ENCODE results near the gene SEMA4C. TPM values are rescaled to one million over a fixed set of nuclear protein-coding genes. Genes with fewer than 3 reads are reported as not detected.

Gene SEMA4C
- total and polyA plus RNA-seq, 9 of the 15 experiments (the other 6 are each of a cell fraction or from before 2014, with no cell fraction given): 0.32 to 59.7 (median 23.9) TPM

DNA sequence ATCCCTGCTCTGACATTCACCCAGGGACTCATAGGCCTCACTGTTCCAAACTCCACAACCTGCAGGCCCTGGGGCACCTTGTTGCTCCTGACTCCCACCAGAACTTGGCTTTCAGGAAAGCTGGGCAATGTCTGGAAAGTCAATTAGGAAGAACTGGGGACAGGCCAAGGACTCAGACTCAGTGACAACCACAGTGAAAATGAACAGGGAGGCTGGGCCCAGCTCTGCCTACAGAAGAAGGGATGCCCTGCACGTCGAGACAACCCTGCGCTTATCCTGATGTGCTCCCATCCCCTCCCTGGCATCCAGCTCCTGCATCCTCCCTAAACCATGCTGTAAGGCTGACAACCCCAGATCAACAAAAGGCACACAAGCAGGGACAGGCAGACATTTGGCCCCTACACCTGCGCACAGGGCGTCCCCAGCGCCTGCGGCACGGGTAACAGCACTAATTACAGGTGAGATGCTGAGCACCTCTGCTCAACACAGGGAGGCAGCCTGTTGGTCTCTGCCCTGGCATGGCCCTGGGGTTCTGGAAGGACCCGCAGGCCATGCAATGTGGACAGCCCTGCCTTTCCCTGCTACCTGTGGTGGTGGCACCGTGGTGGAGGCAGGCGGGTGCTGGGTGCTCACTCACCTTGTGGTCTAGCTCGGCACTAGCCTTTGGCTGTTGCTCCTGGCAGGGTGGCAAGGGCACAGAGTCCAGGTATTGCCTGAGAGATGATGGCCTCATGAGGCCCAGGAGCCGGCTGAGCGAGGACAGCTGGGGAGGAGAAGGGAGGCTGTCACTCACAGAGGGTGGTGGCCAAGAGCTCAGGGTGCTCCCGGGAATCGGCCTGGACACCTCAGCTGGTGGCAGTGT, 23.6 kb upstream of the SEMA4C start (continued):
- TF ChIP-seq, protein P1, sequence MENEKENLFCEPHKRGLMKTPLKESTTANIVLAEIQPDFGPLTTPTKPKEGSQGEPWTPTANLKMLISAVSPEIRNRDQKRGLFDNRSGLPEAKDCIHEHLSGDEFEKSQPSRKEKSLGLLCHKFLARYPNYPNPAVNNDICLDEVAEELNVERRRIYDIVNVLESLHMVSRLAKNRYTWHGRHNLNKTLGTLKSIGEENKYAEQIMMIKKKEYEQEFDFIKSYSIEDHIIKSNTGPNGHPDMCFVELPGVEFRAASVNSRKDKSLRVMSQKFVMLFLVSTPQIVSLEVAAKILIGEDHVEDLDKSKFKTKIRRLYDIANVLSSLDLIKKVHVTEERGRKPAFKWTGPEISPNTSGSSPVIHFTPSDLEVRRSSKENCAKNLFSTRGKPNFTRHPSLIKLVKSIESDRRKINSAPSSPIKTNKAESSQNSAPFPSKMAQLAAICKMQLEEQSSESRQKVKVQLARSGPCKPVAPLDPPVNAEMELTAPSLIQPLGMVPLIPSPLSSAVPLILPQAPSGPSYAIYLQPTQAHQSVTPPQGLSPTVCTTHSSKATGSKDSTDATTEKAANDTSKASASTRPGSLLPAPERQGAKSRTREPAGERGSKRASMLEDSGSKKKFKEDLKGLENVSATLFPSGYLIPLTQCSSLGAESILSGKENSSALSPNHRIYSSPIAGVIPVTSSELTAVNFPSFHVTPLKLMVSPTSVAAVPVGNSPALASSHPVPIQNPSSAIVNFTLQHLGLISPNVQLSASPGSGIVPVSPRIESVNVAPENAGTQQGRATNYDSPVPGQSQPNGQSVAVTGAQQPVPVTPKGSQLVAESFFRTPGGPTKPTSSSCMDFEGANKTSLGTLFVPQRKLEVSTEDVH (IDR thresholded peaks at IDR 0.05; ENCODE audit: low read depth, partially characterized antibody): no peak
- TF ChIP-seq GTF2E2 (tag; IDR thresholded peaks at IDR 0.05): no peak
- TF ChIP-seq KAT7 (CRISPR knock-in tag; IDR thresholded peaks at IDR 0.05; ENCODE audit: borderline replicate concordance): no peak
- TF ChIP-seq, protein P2, sequence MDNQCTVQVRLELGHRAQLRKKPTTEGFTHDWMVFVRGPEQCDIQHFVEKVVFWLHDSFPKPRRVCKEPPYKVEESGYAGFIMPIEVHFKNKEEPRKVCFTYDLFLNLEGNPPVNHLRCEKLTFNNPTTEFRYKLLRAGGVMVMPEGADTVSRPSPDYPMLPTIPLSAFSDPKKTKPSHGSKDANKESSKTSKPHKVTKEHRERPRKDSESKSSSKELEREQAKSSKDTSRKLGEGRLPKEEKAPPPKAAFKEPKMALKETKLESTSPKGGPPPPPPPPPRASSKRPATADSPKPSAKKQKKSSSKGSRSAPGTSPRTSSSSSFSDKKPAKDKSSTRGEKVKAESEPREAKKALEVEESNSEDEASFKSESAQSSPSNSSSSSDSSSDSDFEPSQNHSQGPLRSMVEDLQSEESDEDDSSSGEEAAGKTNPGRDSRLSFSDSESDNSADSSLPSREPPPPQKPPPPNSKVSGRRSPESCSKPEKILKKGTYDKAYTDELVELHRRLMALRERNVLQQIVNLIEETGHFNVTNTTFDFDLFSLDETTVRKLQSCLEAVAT (IDR thresholded peaks at IDR 0.05): no peak
- TF ChIP-seq, protein P3, sequence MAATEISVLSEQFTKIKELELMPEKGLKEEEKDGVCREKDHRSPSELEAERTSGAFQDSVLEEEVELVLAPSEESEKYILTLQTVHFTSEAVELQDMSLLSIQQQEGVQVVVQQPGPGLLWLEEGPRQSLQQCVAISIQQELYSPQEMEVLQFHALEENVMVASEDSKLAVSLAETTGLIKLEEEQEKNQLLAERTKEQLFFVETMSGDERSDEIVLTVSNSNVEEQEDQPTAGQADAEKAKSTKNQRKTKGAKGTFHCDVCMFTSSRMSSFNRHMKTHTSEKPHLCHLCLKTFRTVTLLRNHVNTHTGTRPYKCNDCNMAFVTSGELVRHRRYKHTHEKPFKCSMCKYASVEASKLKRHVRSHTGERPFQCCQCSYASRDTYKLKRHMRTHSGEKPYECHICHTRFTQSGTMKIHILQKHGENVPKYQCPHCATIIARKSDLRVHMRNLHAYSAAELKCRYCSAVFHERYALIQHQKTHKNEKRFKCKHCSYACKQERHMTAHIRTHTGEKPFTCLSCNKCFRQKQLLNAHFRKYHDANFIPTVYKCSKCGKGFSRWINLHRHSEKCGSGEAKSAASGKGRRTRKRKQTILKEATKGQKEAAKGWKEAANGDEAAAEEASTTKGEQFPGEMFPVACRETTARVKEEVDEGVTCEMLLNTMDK (IDR thresholded peaks at IDR 0.05; ENCODE audit: borderline replicate concordance, insufficient read depth, low read depth, low read length, poor library complexity, severe bottlenecking): no peak
- TF ChIP-seq ZC3H11A (IDR thresholded peaks at IDR 0.05; ENCODE audit: low read depth, low read length): no peak
- peak; percentile 78 for TF ChIP-seq CHD1 (IDR thresholded peaks at IDR 0.05; ENCODE audit: low read length)
- no peak for TF ChIP-seq XRCC5 (IDR thresholded peaks at IDR 0.05; ENCODE audit: low read depth, low read length)
- TF ChIP-seq FOXJ2 (tag; IDR thresholded peaks at IDR 0.05): no peak
- TF ChIP-seq, protein P4, sequence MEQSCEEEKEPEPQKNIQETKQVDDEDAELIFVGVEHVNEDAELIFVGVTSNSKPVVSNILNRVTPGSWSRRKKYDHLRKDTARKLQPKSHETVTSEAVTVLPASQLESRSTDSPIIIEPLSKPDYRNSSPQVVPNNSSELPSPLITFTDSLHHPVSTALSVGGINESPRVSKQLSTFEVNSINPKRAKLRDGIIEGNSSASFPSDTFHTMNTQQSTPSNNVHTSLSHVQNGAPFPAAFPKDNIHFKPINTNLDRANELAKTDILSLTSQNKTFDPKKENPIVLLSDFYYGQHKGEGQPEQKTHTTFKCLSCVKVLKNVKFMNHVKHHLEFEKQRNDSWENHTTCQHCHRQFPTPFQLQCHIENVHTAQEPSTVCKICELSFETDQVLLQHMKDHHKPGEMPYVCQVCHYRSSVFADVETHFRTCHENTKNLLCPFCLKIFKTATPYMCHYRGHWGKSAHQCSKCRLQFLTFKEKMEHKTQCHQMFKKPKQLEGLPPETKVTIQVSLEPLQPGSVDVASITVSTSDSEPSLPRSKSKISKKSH (CRISPR knock-in tag; IDR thresholded peaks at IDR 0.05): no peak
- TF ChIP-seq, protein P5, sequence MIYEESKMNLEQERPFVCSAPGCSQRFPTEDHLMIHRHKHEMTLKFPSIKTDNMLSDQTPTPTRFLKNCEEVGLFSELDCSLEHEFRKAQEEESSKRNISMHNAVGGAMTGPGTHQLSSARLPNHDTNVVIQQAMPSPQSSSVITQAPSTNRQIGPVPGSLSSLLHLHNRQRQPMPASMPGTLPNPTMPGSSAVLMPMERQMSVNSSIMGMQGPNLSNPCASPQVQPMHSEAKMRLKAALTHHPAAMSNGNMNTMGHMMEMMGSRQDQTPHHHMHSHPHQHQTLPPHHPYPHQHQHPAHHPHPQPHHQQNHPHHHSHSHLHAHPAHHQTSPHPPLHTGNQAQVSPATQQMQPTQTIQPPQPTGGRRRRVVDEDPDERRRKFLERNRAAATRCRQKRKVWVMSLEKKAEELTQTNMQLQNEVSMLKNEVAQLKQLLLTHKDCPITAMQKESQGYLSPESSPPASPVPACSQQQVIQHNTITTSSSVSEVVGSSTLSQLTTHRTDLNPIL (CRISPR knock-in tag; IDR thresholded peaks at IDR 0.05): no peak
- TF ChIP-seq, protein P6, sequence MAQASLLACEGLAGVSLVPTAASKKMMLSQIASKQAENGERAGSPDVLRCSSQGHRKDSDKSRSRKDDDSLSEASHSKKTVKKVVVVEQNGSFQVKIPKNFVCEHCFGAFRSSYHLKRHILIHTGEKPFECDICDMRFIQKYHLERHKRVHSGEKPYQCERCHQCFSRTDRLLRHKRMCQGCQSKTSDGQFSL (CRISPR knock-in tag; IDR thresholded peaks at IDR 0.05): no peak
- TF ChIP-seq, protein P6 (tag; IDR thresholded peaks at IDR 0.05): no peak
- no peak for TF ChIP-seq MCM5 (IDR thresholded peaks at IDR 0.05; ENCODE audit: low read depth)
- 0 out of 4 replicates have a peak, but pooled peaks of 1 of the 2 experiments have one; percentile 9 for TF ChIP-seq HDAC1 (IDR thresholded peaks at IDR 0.05)
